GM12878 (cell line): ENCODE measurements around the gene PLA2G2C. TPM values are rescaled to one million over a fixed set of nuclear protein-coding genes. Genes with fewer than 3 reads are reported as not detected.

ENCODE experiments used
- ATAC-seq: fragments of 200-7000 bp; cut with Tn5 transposase; 3 replicates; pipeline ENCODE4 v1.9.1; 2020; ENCODE audit warnings: mild to moderate bottlenecking, moderate library complexity
- BruUV-seq: library from RNA; stranded (reverse); fragments of 400-500 nt; replicated peaks from 2 replicates; lab custom pipeline; 2021; lab: Mats Ljungman, UMichigan
- CTCF ChIA-PET: fragments of 300-600 bp; sonication (Branson Sonifier 250); formaldehyde crosslinking; extraction: SDS; loops from one replicate; lab custom pipeline; 2021; ENCODE audit warnings: inconsistent platforms; lab: Yijun Ruan, JAX
- POLR2A ChIA-PET: fragments of 350-600 bp; formaldehyde crosslinking; extraction: SDS; loops from one replicate; lab custom pipeline; 2021; ENCODE audit warnings: inconsistent platforms; lab: Charles Lee
- RAD21 ChIA-PET: fragments of 300-600 bp; sonication (Branson Sonifier 250); formaldehyde crosslinking; loops from one replicate; lab custom pipeline; 2023; ENCODE audit warnings: antibody characterized with exemption; ENCODE audit not compliant: unreplicated experiment; lab: Charles Lee
- SMC1A ChIA-PET: fragments of 300-600 bp; sonication (Branson Sonifier 250); formaldehyde crosslinking; loops from one replicate; lab custom pipeline; 2023; ENCODE audit not compliant: unreplicated experiment, uncharacterized antibody; lab: Charles Lee
- DNase-seq: peaks from one replicate; pipeline ENCODE4 v3.0.0-alpha.2; 2011; ENCODE audit warnings: low read depth, low spot score
- FAIRE-seq: peaks from 3 replicates; lab custom pipeline; 2011; peaks lifted over from hg19 to GRCh38; lab: Jason Lieb, UNC
- H2AFZ ChIP-seq: 2 replicates; pipeline ENCODE4 v1.6.0; 2011; ENCODE audit warnings: low read depth, low read length, control low read depth; ENCODE audit not compliant: control insufficient read depth
- H3K27ac ChIP-seq: 2 replicates; pipeline ENCODE4 v1.5.1; 2011; ENCODE audit warnings: control low read depth; ENCODE audit not compliant: control insufficient read depth, insufficient read depth
- H3K27me3 ChIP-seq, 2 experiments: replicated peaks in 1 of 2; 2 replicates each; pipeline versions ENCODE4 v1.6.0 to v1.6.1; 2011; ENCODE audit warnings: low read length in 1 of 2; ENCODE audit not compliant: control insufficient read depth in 2 of 2, insufficient read depth in 2 of 2
- H3K36me3 ChIP-seq, 2 experiments: 2 replicates each; pipeline ENCODE4 v1.5.1; 2011; ENCODE audit warnings: low read length in 1 of 2; ENCODE audit not compliant: control insufficient read depth in 2 of 2, insufficient read depth in 2 of 2
- H3K4me1 ChIP-seq: 2 replicates; pipeline ENCODE4 v1.6.1; 2011; ENCODE audit warnings: mild to moderate bottlenecking, low read length, moderate library complexity, mixed read lengths; ENCODE audit not compliant: control insufficient read depth, insufficient read depth
- H3K4me2 ChIP-seq: 2 replicates; pipeline ENCODE4 v1.6.0; 2011; ENCODE audit warnings: control low read depth; ENCODE audit not compliant: control insufficient read depth, insufficient read depth
- H3K4me3 ChIP-seq: fragments of 200-600 bp; sonication (generic); 2 replicates; pipeline ENCODE4 v1.5.1; 2016
- H3K79me2 ChIP-seq: 2 replicates; pipeline ENCODE4 v1.6.0; 2011; ENCODE audit warnings: low read length; ENCODE audit not compliant: control insufficient read depth, insufficient read depth
- H3K9ac ChIP-seq: 2 replicates; pipeline ENCODE4 v1.8.0; 2011; ENCODE audit warnings: low read length, control low read depth, mixed read lengths; ENCODE audit not compliant: control insufficient read depth, insufficient read depth
- H3K9me3 ChIP-seq: replicated peaks from 3 replicates; pipeline ENCODE4 v1.5.1; 2011; ENCODE audit warnings: mild to moderate bottlenecking, low read length; ENCODE audit not compliant: control insufficient read depth, insufficient read depth
- H4K20me1 ChIP-seq: 2 replicates; pipeline ENCODE4 v1.6.0; 2011; ENCODE audit not compliant: control insufficient read depth, insufficient read depth
- ATF2 ChIP-seq: IDR thresholded peaks from 2 replicates; pipeline ENCODE4 v1.6.1; 2012; ENCODE audit warnings: low read length, inconsistent platforms
- BHLHE40 ChIP-seq, 2 experiments: fragments of 450-650 bp in 1 of 2; IDR thresholded peaks; 2 replicates each; pipeline ENCODE4 v1.6.1; 2011 to 2017; ENCODE audit warnings: low read depth in 2 of 2, borderline replicate concordance in 1 of 2, improper control_type of control experiment in 1 of 2, low read length in 1 of 2, mild to moderate bottlenecking in 1 of 2
- E4F1 ChIP-seq: fragments of 450-650 bp; IDR thresholded peaks from 2 replicates; pipeline ENCODE4 v1.6.1; 2018; ENCODE audit warnings: borderline replicate concordance, mild to moderate bottlenecking; ENCODE audit not compliant: partially characterized antibody
- EED ChIP-seq: sonication (generic); IDR thresholded peaks from 2 replicates; pipeline ENCODE4 v1.6.1; 2016; ENCODE audit warnings: antibody characterized with exemption, low read depth
- GABPA ChIP-seq: IDR thresholded peaks from 2 replicates; pipeline ENCODE4 v1.6.1; 2014; ENCODE audit warnings: antibody characterized with exemption, low read depth, mild to moderate bottlenecking, inconsistent platforms
- HSF1 ChIP-seq: fragments of 150-350 bp; IDR thresholded peaks from 2 replicates; pipeline ENCODE4 v1.6.1; 2014; ENCODE audit warnings: mild to moderate bottlenecking, low read depth, low read length
- IRF3 ChIP-seq: fragments of 450-650 bp; IDR thresholded peaks from 2 replicates; pipeline ENCODE4 v1.6.1; 2014; ENCODE audit warnings: mild to moderate bottlenecking
- SREBF1 ChIP-seq: IDR thresholded peaks from 2 replicates; pipeline ENCODE4 v1.6.1; 2012; ENCODE audit warnings: mild to moderate bottlenecking, low read length
- STAT3 ChIP-seq: IDR thresholded peaks from 2 replicates; pipeline ENCODE4 v1.6.1; 2011; ENCODE audit warnings: low read depth, low read length, improper control_type of control experiment
- TBL1XR1 ChIP-seq: IDR thresholded peaks from 2 replicates; pipeline ENCODE4 v1.6.1; 2012; ENCODE audit warnings: low read depth, low read length, improper control_type of control experiment
- ZBTB33 ChIP-seq: fragments of 450-650 bp; IDR thresholded peaks from 2 replicates; pipeline ENCODE4 v1.6.1; 2017; ENCODE audit warnings: mild to moderate bottlenecking
- ZNF24 ChIP-seq: fragments of 450-650 bp; IDR thresholded peaks from 2 replicates; pipeline ENCODE4 v1.6.1; 2017; ENCODE audit warnings: antibody characterized with exemption, mild to moderate bottlenecking
- WGBS: methylation state at CpG from one replicate; pipeline ENCODE4 v1.1.6; 2016; ENCODE audit warnings: low lambda C conversion rate; ENCODE audit not compliant: insufficient replicate concordance, insufficient coverage; ENCODE audit errors: missing lambda C conversion rate; 5-methylcytosine and 5-hydroxymethylcytosine counted together
- in situ Hi-C: fragments of 300-500 bp; cut with MboI; formaldehyde crosslinking; loops from 9 replicates; pipeline ENCODE4 v1.14.3; 2018; ENCODE audit warnings: mixed read lengths
- intact Hi-C: fragments of 100-400 bp; cut with micrococcal nuclease; formaldehyde crosslinking; loops from one replicate; pipeline ENCODE4 v1.14.2; 2022; ENCODE audit not compliant: unreplicated experiment
- polyA plus RNA-seq, 11 experiments: library from polyadenylated mRNA; depleted of rRNA in 4 of 11; unstranded in 6 of 11; stranded (reverse) in 5 of 11; fragments of >200 nt; fragmentation: Nextera tagmentation in 4 of 11; fragmentation: Illumina TruSeq in 1 of 11; extraction: Ambion mirVana in 4 of 11; extraction: Trizol in 1 of 11; gene quantifications; 1 replicate in 1 of 11; 2 replicates in 10 of 11; pipeline versions ENCODE4 v1.2.1 to v1.2.3, GENCODE V29; 2011 to 2016; ENCODE audit warnings: inconsistent platforms in 2 of 11, missing spikeins in 2 of 11, low read depth in 1 of 11
- total RNA-seq, 4 experiments: library from RNA; depleted of rRNA in 3 of 4; stranded (reverse); fragments of >200 nt in 3 of 4; fragmentation: Illumina TruSeq in 1 of 4; extraction: Trizol in 1 of 4; gene quantifications; 2 replicates each; pipeline versions ENCODE4 v1.2.1 to v1.2.3, GENCODE V29; 2013 to 2021

PLA2G2C gene
- total and polyA plus RNA-seq, 10 of the 15 experiments (the other 5 are each of a cell fraction or from before 2014, with no cell fraction given) = 0.05 TPM; not detected in 9

- no peak for TF ChIP-seq IRF3
- TF ChIP-seq BHLHE40 (IDR thresholded peaks at IDR 0.05; ENCODE audit: borderline replicate concordance in 1 of 2, low read depth in 2 of 2, low read length in 1 of 2) = no peak
- TF ChIP-seq ZBTB33 = no peak
Observed at GRCh38 chr1:20192364-20192763, 6.0 kb upstream of the PLA2G2C start (continued).

GRCh38 chr1:20191266-20191825 lies 5.0 kb upstream of the PLA2G2C start:
- intact Hi-C loops = loop anchor here (10.0 kb wide), 1 partner anchor 217 kb away; the partner anchor contains the start of gene PLA2G2A
- Histone ChIP-seq H3K9ac (no peak overlapping the region), H3K4me3 (no peak overlapping the region), H3K9me3 (no peaks in the 10 kb centered on the region), H3K27me3 (peaks cover 5 to 11% of the 10 kb centered on the region in 2 experiments), H3K27ac (no peak overlapping the region), H3K79me2 (no peaks in the 10 kb centered on the region), H3K4me2 (no peak overlapping the region), H4K20me1 (no peaks in the 10 kb centered on the region), H2AFZ (no peak overlapping the region), H3K4me1 (peaks cover 2% of the 10 kb centered on the region), H3K36me3 (no peaks in the 10 kb centered on the region)
- RAD21 ChIA-PET = interaction anchor here (0.6 kb wide), 1 partner anchor 41 kb away, joined by 5 read pairs; no protein-coding TSS in a partner anchor
- CTCF ChIA-PET = interaction anchor here (1.4 to 5.3 kb wide), 3 partner anchors 9 to 89 kb away, joined by 3 to 32 read pairs (median 4); no protein-coding TSS in a partner anchor
- SMC1A ChIA-PET = interaction anchor here (2.3 kb wide), 1 partner anchor 12 kb away, joined by 6 read pairs; no protein-coding TSS in a partner anchor
- no TSS peak for BruUV-seq
- ATAC-seq = no peak
- POLR2A ChIA-PET = no interaction called here
- no peak for DNase-seq
- in situ Hi-C loops = loop anchor here (5.0 kb wide), 1 partner anchor 274 kb away; no protein-coding TSS in a partner anchor
- WGBS = 47% methylated on average over 12 of the region's 12 CpGs
- no peak for FAIRE-seq
- TF ChIP-seq SREBF1 = no peak
- TF ChIP-seq GABPA = no peak
- no peak for TF ChIP-seq EED
- no peak for TF ChIP-seq ZNF24
- TF ChIP-seq E4F1 = no peak
- no peak for TF ChIP-seq TBL1XR1
- no peak for TF ChIP-seq HSF1
- TF ChIP-seq STAT3 = no peak
- TF ChIP-seq ATF2 = no peak
